ENCODE results near the gene TMEM87B.

TMEM87B gene

DNA sequence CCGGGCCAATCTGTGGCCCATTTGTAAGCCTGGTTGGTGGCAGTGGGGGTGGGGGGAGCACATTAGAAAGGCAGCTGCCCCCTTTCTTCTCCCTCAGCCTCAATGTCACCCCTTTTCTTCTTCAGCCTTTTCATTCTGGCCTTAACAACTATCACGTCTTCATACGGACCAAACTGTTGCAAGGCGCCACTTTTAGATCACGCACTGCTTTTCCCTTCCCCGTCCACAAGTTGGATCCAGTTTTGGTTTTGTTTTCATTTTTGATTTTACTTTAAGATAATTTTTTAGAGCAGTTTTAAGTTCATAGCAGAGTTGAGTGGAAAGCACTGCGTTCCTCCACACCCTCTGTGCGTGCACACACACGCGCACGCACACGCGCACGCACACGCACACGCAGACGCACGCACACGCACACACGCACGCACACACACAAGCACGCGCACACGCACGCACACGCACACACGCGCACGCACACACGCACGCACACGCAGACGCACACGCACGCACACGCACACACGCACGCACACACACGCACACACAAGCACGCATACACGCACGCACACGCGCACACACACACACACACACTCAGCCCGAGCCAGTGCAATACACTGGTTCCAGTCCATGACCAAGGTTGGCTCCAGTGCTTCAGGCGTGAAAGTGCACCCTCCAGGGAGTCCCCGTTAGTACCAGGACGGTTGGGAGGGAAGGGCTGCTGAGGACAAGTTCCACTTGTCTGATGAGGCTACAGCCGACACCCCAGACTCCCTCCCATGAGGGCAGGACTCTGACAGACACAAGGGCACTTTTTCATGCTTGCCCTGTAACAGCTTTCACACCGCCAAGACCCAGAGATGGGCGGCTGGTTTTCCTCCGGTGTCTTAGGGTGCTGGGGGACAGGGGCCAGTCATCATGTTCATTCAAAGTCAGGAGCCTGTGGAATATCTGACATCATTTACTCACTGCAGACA lies 105.5 kb downstream of the TMEM87B start:
- Histone ChIP-seq H3K27ac (ENCODE audit: low read depth, low read length) (no peak overlapping the region), H3K27me3 (ENCODE audit: control insufficient read depth in 1 of 2, insufficient read depth in 2 of 2, low read length in 2 of 2) (no peaks in the 10 kb centered on the region), H3K4me1 (ENCODE audit: control insufficient read depth in 1 of 2, insufficient read depth in 2 of 2, low read length in 2 of 2) (peaks cover 5 to 10% of the 10 kb centered on the region in 2 donors), H3K9me3 (ENCODE audit: control insufficient read depth in 1 of 2, low read length in 2 of 2) (no peaks in the 10 kb centered on the region), H3K36me3 (ENCODE audit: control insufficient read depth in 1 of 2, insufficient read depth in 2 of 2, low read length in 2 of 2) (no peaks in the 10 kb centered on the region), H3K9ac (ENCODE audit: low read depth in 1 of 2, low read length in 2 of 2) (no peak overlapping the region), H3K4me3 (ENCODE audit: low read depth in 1 of 2, low read length in 2 of 2) (no peak overlapping the region)

DNA sequence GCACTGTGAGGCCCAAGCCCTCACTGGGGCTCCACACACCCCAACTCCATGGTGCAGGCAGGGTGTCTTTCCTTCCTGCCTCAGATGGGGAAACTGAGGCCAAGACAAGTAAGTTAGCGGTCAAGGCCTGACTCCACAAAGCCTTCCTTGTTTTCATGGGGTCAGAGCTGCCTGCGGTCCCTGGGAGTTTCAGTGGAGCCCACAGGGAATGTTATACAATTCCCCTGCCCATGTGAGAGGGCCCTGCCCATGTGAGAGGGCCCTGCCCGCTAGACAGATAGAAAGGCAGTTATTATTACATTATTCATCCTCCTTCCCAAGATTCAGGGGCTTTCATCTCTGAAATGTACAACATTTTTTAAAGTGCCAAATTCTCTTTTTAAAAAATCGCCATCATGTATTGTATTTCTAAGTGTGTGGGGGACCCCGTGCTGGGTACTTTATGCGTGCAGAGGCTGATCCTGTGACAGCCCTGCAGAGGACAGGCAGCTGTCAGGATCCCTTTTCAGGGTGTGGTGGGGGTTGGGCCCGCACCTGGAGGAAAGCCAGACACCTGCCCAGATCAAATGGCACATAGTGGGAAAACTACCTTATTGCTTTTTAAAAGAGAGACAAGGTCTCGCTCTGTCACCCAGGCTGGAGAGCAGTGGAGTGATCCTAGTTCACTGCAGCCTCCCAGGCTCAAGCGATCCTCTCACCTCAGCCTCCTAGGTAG lies 106.5 kb downstream of the TMEM87B start:
- H3K4me1 ChIP-seq (ENCODE audit: control insufficient read depth in 1 of 2, insufficient read depth in 2 of 2, low read length in 2 of 2) = no peaks in the 10 kb centered on the region
- no peak overlapping the region for H3K4me3 ChIP-seq (ENCODE audit: low read depth in 1 of 2, low read length in 2 of 2)
- no peaks in the 10 kb centered on the region for H3K36me3 ChIP-seq (ENCODE audit: control insufficient read depth in 1 of 2, insufficient read depth in 2 of 2, low read length in 2 of 2)

GRCh38 chr2:112162341-112162740 lies 107.3 kb downstream of the TMEM87B start:
- H3K4me3 ChIP-seq (ENCODE audit: low read depth in 1 of 2, low read length in 2 of 2) = no peak overlapping the region
- H3K27me3 ChIP-seq (ENCODE audit: control insufficient read depth in 1 of 2, insufficient read depth in 2 of 2, low read length in 2 of 2) = no peaks in the 10 kb centered on the region
- no peaks in the 10 kb centered on the region for H3K4me1 ChIP-seq (ENCODE audit: control insufficient read depth in 1 of 2, insufficient read depth in 2 of 2, low read length in 2 of 2)
- no peaks in the 10 kb centered on the region for H3K9me3 ChIP-seq (ENCODE audit: control insufficient read depth in 1 of 2, low read length in 2 of 2)
- no peak overlapping the region for H3K9ac ChIP-seq (ENCODE audit: low read depth in 1 of 2, low read length in 2 of 2)
- no peaks in the 10 kb centered on the region for H3K36me3 ChIP-seq (ENCODE audit: control insufficient read depth in 1 of 2, insufficient read depth in 2 of 2, low read length in 2 of 2)
- H3K27ac ChIP-seq (ENCODE audit: low read depth, low read length) = no peak overlapping the region

More for the DNA sequence above, 106.5 kb downstream of the TMEM87B start:
- Histone ChIP-seq H3K9ac (ENCODE audit: low read depth in 1 of 2, low read length in 2 of 2) (no peak overlapping the region), H3K9me3 (ENCODE audit: control insufficient read depth in 1 of 2, low read length in 2 of 2) (no peaks in the 10 kb centered on the region), H3K27me3 (ENCODE audit: control insufficient read depth in 1 of 2, insufficient read depth in 2 of 2, low read length in 2 of 2) (no peaks in the 10 kb centered on the region), H3K27ac (ENCODE audit: low read depth, low read length) (no peak overlapping the region)

- Histone ChIP-seq H3K9ac (ENCODE audit: low read depth in 1 of 2, low read length in 2 of 2) (no peak overlapping the region), H3K27ac (ENCODE audit: low read depth, low read length) (no peak overlapping the region), H3K4me3 (ENCODE audit: low read depth in 1 of 2, low read length in 2 of 2) (no peak overlapping the region), H3K4me1 (ENCODE audit: control insufficient read depth in 1 of 2, insufficient read depth in 2 of 2, low read length in 2 of 2) (no peaks in the 10 kb centered on the region), H3K27me3 (ENCODE audit: control insufficient read depth in 1 of 2, insufficient read depth in 2 of 2, low read length in 2 of 2) (no peaks in the 10 kb centered on the region), H3K9me3 (ENCODE audit: control insufficient read depth in 1 of 2, low read length in 2 of 2) (no peaks in the 10 kb centered on the region), H3K36me3 (ENCODE audit: control insufficient read depth in 1 of 2, insufficient read depth in 2 of 2, low read length in 2 of 2) (no peaks in the 10 kb centered on the region)
Observed at GRCh38 chr2:112162956-112163355, 107.9 kb downstream of the TMEM87B start.

DNA sequence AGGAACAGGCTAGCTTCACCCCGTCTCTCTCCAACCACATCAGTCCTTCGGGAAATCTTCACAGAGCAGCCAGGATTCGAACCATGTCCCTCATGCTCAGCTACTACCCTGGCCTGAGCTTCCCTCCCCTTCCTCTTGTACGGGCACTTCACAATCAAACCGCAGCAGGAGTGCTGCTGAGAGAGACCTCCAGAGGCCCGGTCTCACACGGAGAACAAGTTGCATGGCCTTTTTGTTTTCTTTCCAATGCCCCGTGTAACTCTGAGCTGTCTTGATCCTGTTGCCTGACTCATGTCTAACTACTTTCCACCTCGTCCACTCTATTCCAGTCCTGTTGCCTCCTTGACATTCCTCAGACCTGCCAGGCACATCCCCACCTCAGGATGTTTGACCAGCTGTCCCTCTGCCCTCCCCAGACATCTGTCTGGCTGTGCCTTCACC lies 108.5 kb downstream of the TMEM87B start:
- Histone ChIP-seq H3K4me3 (ENCODE audit: low read depth in 1 of 2, low read length in 2 of 2) (no peak overlapping the region), H3K9me3 (ENCODE audit: control insufficient read depth in 1 of 2, low read length in 2 of 2) (no peaks in the 10 kb centered on the region), H3K36me3 (ENCODE audit: control insufficient read depth in 1 of 2, insufficient read depth in 2 of 2, low read length in 2 of 2) (no peaks in the 10 kb centered on the region), H3K27me3 (ENCODE audit: control insufficient read depth in 1 of 2, insufficient read depth in 2 of 2, low read length in 2 of 2) (no peaks in the 10 kb centered on the region), H3K9ac (ENCODE audit: low read depth in 1 of 2, low read length in 2 of 2) (no peak overlapping the region), H3K4me1 (ENCODE audit: control insufficient read depth in 1 of 2, insufficient read depth in 2 of 2, low read length in 2 of 2) (no peaks in the 10 kb centered on the region), H3K27ac (ENCODE audit: low read depth, low read length) (no peak overlapping the region)

DNA sequence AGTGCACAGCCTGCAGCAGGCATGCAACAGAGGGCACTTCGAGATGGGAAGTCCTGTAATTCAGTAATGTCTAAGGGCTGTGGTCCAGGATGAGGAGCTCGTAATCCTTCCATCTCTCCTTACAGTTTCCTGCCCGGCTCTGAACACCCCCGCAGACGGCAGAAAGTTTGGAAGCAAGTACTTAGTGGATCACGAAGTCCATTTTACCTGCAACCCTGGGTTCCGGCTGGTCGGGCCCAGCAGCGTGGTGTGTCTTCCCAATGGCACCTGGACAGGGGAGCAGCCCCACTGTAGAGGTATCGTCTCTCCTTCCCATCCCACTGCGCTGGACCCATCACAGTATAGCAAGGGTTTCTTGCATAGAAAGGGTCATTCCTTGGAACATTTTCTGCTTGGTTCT lies 109.8 kb downstream of the TMEM87B start:
- Histone ChIP-seq H3K4me3 (ENCODE audit: low read depth in 1 of 2, low read length in 2 of 2) (no peak overlapping the region), H3K9me3 (ENCODE audit: control insufficient read depth in 1 of 2, low read length in 2 of 2) (no peaks in the 10 kb centered on the region), H3K4me1 (ENCODE audit: control insufficient read depth in 1 of 2, insufficient read depth in 2 of 2, low read length in 2 of 2) (no peaks in the 10 kb centered on the region), H3K27ac (ENCODE audit: low read depth, low read length) (no peak overlapping the region), H3K36me3 (ENCODE audit: control insufficient read depth in 1 of 2, insufficient read depth in 2 of 2, low read length in 2 of 2) (no peaks in the 10 kb centered on the region), H3K9ac (ENCODE audit: low read depth in 1 of 2, low read length in 2 of 2) (no peak overlapping the region), H3K27me3 (ENCODE audit: control insufficient read depth in 1 of 2, insufficient read depth in 2 of 2, low read length in 2 of 2) (no peaks in the 10 kb centered on the region)

- Histone ChIP-seq H3K27ac (ENCODE audit: low read depth, low read length) (no peak overlapping the region), H3K36me3 (ENCODE audit: control insufficient read depth in 1 of 2, insufficient read depth in 2 of 2, low read length in 2 of 2) (no peaks in the 10 kb centered on the region), H3K4me1 (ENCODE audit: control insufficient read depth in 1 of 2, insufficient read depth in 2 of 2, low read length in 2 of 2) (no peaks in the 10 kb centered on the region), H3K9me3 (ENCODE audit: control insufficient read depth in 1 of 2, low read length in 2 of 2) (no peaks in the 10 kb centered on the region), H3K27me3 (ENCODE audit: control insufficient read depth in 1 of 2, insufficient read depth in 2 of 2, low read length in 2 of 2) (no peaks in the 10 kb centered on the region), H3K9ac (ENCODE audit: low read depth in 1 of 2, low read length in 2 of 2) (no peak overlapping the region), H3K4me3 (ENCODE audit: low read depth in 1 of 2, low read length in 2 of 2) (no peak overlapping the region)
Observed at GRCh38 chr2:112165296-112165695, 110.2 kb downstream of the TMEM87B start.

GRCh38 chr2:112166806-112167499 lies 111.9 kb downstream of the TMEM87B start:
- Histone ChIP-seq H3K4me3 (ENCODE audit: low read depth in 1 of 2, low read length in 2 of 2) (no peak overlapping the region), H3K9ac (ENCODE audit: low read depth in 1 of 2, low read length in 2 of 2) (no peak overlapping the region), H3K4me1 (ENCODE audit: control insufficient read depth in 1 of 2, insufficient read depth in 2 of 2, low read length in 2 of 2) (no peaks in the 10 kb centered on the region), H3K9me3 (ENCODE audit: control insufficient read depth in 1 of 2, low read length in 2 of 2) (no peaks in the 10 kb centered on the region), H3K36me3 (ENCODE audit: control insufficient read depth in 1 of 2, insufficient read depth in 2 of 2, low read length in 2 of 2) (no peaks in the 10 kb centered on the region), H3K27me3 (ENCODE audit: control insufficient read depth in 1 of 2, insufficient read depth in 2 of 2, low read length in 2 of 2) (no peaks in the 10 kb centered on the region), H3K27ac (ENCODE audit: low read depth, low read length) (no peak overlapping the region)

- Histone ChIP-seq H3K4me1 (ENCODE audit: control insufficient read depth in 1 of 2, insufficient read depth in 2 of 2, low read length in 2 of 2) (no peaks in the 10 kb centered on the region), H3K4me3 (ENCODE audit: low read depth in 1 of 2, low read length in 2 of 2) (no peak overlapping the region), H3K9ac (ENCODE audit: low read depth in 1 of 2, low read length in 2 of 2) (no peak overlapping the region), H3K27ac (ENCODE audit: low read depth, low read length) (no peak overlapping the region), H3K9me3 (ENCODE audit: control insufficient read depth in 1 of 2, low read length in 2 of 2) (no peaks in the 10 kb centered on the region), H3K27me3 (ENCODE audit: control insufficient read depth in 1 of 2, insufficient read depth in 2 of 2, low read length in 2 of 2) (no peaks in the 10 kb centered on the region), H3K36me3 (ENCODE audit: control insufficient read depth in 1 of 2, insufficient read depth in 2 of 2, low read length in 2 of 2) (no peaks in the 10 kb centered on the region)
Observed at GRCh38 chr2:112168422-112169124, 113.5 kb downstream of the TMEM87B start.
